Measurements from ENCODE around the gene NUDT17. TPM values are rescaled to one million over a fixed set of nuclear protein-coding genes. Genes with fewer than 3 reads are reported as not detected.

The NUDT17 gene
- total and polyA plus RNA-seq, 7 donors: 1.4 to 2.9 (median 1.8) TPM

GRCh38 chr1:145823565-145824498 lies 21.6 kb upstream of the NUDT17 start, which contains the start of the genes POLR3C and RNF115:
TSS of gene POLR3C (plus strand) at chr1:145824200. CDS start at chr1:145825777, 1,577 bp downstream.
TSS of gene RNF115 (minus strand) at chr1:145824095. CDS start at chr1:145823873, 222 bp downstream.
- intact Hi-C loops (cut with DNase I): no loop called here
- no peak for TF ChIP-seq CTCF (IDR thresholded peaks at IDR 0.05)
- Histone ChIP-seq H3K4me1 (peaks cover 18% of the 10 kb centered on the region), H3K27ac (peak within 1 kb of the TSS; percentile 96), H3K4me3 (peak within 1 kb of the TSS; percentile 91), H3K9me3 (no peaks in the 10 kb centered on the region), H3K36me3 (ENCODE audit: insufficient read depth in 1 of 2, low read depth in 1 of 2) (peaks cover 15 to 37% of the 10 kb centered on the region in 2 donors), H3K27me3 (ENCODE audit: insufficient read depth in 3 of 3, low read length in 2 of 3) (no peaks in the 10 kb centered on the region)
- DNase-seq (peak; percentile 94 to 97), ATAC-seq (peak; percentile 94 to 96 (median 96))
- 0 to 2% (median 0%) methylated on average over 61 to 89 of the region's 89 CpGs for WGBS, 3 donors

- Histone ChIP-seq H3K4me3 (peak overlapping the region; percentile 91), H3K27ac (peak overlapping the region; percentile 96), H3K27me3 (ENCODE audit: insufficient read depth in 3 of 3, low read length in 2 of 3) (no peaks in the 10 kb centered on the region), H3K9me3 (no peaks in the 10 kb centered on the region), H3K36me3 (ENCODE audit: insufficient read depth in 1 of 2, low read depth in 1 of 2) (peaks cover 19 to 43% of the 10 kb centered on the region in 2 donors), H3K4me1 (peaks cover 15% of the 10 kb centered on the region)
- ATAC-seq: no peak
- TF ChIP-seq CTCF (IDR thresholded peaks at IDR 0.05): no peak
- WGBS, 3 donors: 1 to 3% (median 1%) methylated on average over 7 of the region's 7 CpGs
- intact Hi-C loops (cut with DNase I): no loop called here
- DNase-seq: no peak
Measured at GRCh38 chr1:145824499-145824842, 21.0 kb upstream of the NUDT17 start.

- no peaks in the 10 kb centered on the region for H3K9me3 ChIP-seq
- no peak for TF ChIP-seq CTCF (IDR thresholded peaks at IDR 0.05)
- ATAC-seq (no peak), DNase-seq (no peak)
- no peak overlapping the region for H3K4me3 ChIP-seq
- peaks cover 19 to 59% of the 10 kb centered on the region in 2 donors for H3K36me3 ChIP-seq (ENCODE audit: insufficient read depth in 1 of 2, low read depth in 1 of 2)
- intact Hi-C loops (cut with DNase I): no loop called here
- no peaks in the 10 kb centered on the region for H3K27me3 ChIP-seq (ENCODE audit: insufficient read depth in 3 of 3, low read length in 2 of 3)
- H3K4me1 ChIP-seq: peaks cover 14% of the 10 kb centered on the region
- no peak overlapping the region for H3K27ac ChIP-seq
- WGBS, 3 donors: 88 to 98% (median 93%) methylated on average over 2 of the region's 2 CpGs
Measured at GRCh38 chr1:145826030-145826429, 19.4 kb upstream of the NUDT17 start.

- H3K27me3 ChIP-seq (ENCODE audit: insufficient read depth in 3 of 3, low read length in 2 of 3): no peaks in the 10 kb centered on the region
- no peak for ATAC-seq
Measured at GRCh38 chr1:145827966-145828365, 17.5 kb upstream of the NUDT17 start.

More at GRCh38 chr1:145827966-145828365, 17.5 kb upstream of the NUDT17 start:
- Histone ChIP-seq H3K27ac (no peak overlapping the region), H3K4me1 (peaks cover 10% of the 10 kb centered on the region), H3K4me3 (no peak overlapping the region), H3K36me3 (ENCODE audit: insufficient read depth in 1 of 2, low read depth in 1 of 2) (peaks cover 19 to 78% of the 10 kb centered on the region in 2 donors), H3K9me3 (no peaks in the 10 kb centered on the region)
- intact Hi-C loops (cut with DNase I): no loop called here
- no peak for DNase-seq
- no peak for TF ChIP-seq CTCF (IDR thresholded peaks at IDR 0.05)

Data from psoas muscle (tissue), 8 donors.